ENCODE measurements around the gene SOX5.
"Not testable (repeated sequence)": the region's sequence is repeated elsewhere in the genome, so short reads cannot be mapped to it uniquely, and the experiment has no call there.

The SOX5 gene

GRCh38 chr12:23888396-23889068 lies 60.9 kb downstream of the SOX5 start:
- DNase-seq: no peak
- H3K4me3 Mint-ChIP-seq: no peak overlapping the region
- no peak overlapping the region for H3K27ac Mint-ChIP-seq
- H3K36me3 Mint-ChIP-seq: no peaks in the 10 kb centered on the region
- CTCF ChIA-PET: no interaction called here
- H3K27me3 Mint-ChIP-seq: no peaks in the 10 kb centered on the region
- no peaks in the 10 kb centered on the region for H3K4me1 Mint-ChIP-seq
- peaks cover 2% of the 10 kb centered on the region for H3K9me3 Mint-ChIP-seq

- no peak for DNase-seq
- Mint-ChIP-seq H3K9me3 (no peaks in the 10 kb centered on the region), H3K27ac (no peak overlapping the region), H3K27me3 (no peaks in the 10 kb centered on the region), H3K4me1 (no peaks in the 10 kb centered on the region), H3K4me3 (no peak overlapping the region), H3K36me3 (no peaks in the 10 kb centered on the region)
- CTCF ChIA-PET: no interaction called here
Measured at GRCh38 chr12:23887055-23887835, 62.2 kb downstream of the SOX5 start.

- H3K9me3 Mint-ChIP-seq: no peaks in the 10 kb centered on the region
- H3K4me1 Mint-ChIP-seq: no peaks in the 10 kb centered on the region
- CTCF ChIA-PET: no interaction called here
- DNase-seq: no peak
- H3K27me3 Mint-ChIP-seq: no peaks in the 10 kb centered on the region
- H3K36me3 Mint-ChIP-seq: no peaks in the 10 kb centered on the region
- no peak overlapping the region for H3K27ac Mint-ChIP-seq
- no peak overlapping the region for H3K4me3 Mint-ChIP-seq
Measured at GRCh38 chr12:23885394-23885793, 64.1 kb downstream of the SOX5 start.

GRCh38 chr12:23884909-23885308 lies 64.6 kb downstream of the SOX5 start:
- Mint-ChIP-seq H3K27me3 (no peaks in the 10 kb centered on the region), H3K27ac (no peak overlapping the region), H3K9me3 (no peaks in the 10 kb centered on the region), H3K36me3 (no peaks in the 10 kb centered on the region), H3K4me3 (no peak overlapping the region), H3K4me1 (no peaks in the 10 kb centered on the region)
- CTCF ChIA-PET: no interaction called here
- no peak for DNase-seq

- Mint-ChIP-seq H3K4me1 (no peaks in the 10 kb centered on the region), H3K27me3 (no peaks in the 10 kb centered on the region), H3K4me3 (no peak overlapping the region), H3K27ac (no peak overlapping the region), H3K9me3 (no peaks in the 10 kb centered on the region), H3K36me3 (no peaks in the 10 kb centered on the region)
- DNase-seq: no peak
- CTCF ChIA-PET: no interaction called here
Measured at GRCh38 chr12:23880988-23881387, 68.5 kb downstream of the SOX5 start.

- H3K27ac Mint-ChIP-seq, H3K9me3 Mint-ChIP-seq, H3K4me3 Mint-ChIP-seq, H3K4me1 Mint-ChIP-seq, H3K36me3 Mint-ChIP-seq, DNase-seq, H3K27me3 Mint-ChIP-seq, CTCF ChIA-PET: not testable (repeated sequence)
Measured at GRCh38 chr12:23876618-23877017, 72.9 kb downstream of the SOX5 start.

- CTCF ChIA-PET: no interaction called here
- no peak for DNase-seq
- H3K4me1 Mint-ChIP-seq: no peaks in the 10 kb centered on the region
- no peak overlapping the region for H3K27ac Mint-ChIP-seq
- H3K9me3 Mint-ChIP-seq: peaks cover 9% of the 10 kb centered on the region
- H3K4me3 Mint-ChIP-seq: no peak overlapping the region
- no peaks in the 10 kb centered on the region for H3K27me3 Mint-ChIP-seq
- H3K36me3 Mint-ChIP-seq: no peaks in the 10 kb centered on the region
Measured at GRCh38 chr12:23867794-23868193, 81.7 kb downstream of the SOX5 start.

- no peak overlapping the region for H3K27ac Mint-ChIP-seq
- H3K9me3 Mint-ChIP-seq: peaks cover 8% of the 10 kb centered on the region
- H3K27me3 Mint-ChIP-seq: no peaks in the 10 kb centered on the region
- H3K4me1 Mint-ChIP-seq: no peaks in the 10 kb centered on the region
- no peak for DNase-seq
- H3K36me3 Mint-ChIP-seq: no peaks in the 10 kb centered on the region
- CTCF ChIA-PET: no interaction called here
- no peak overlapping the region for H3K4me3 Mint-ChIP-seq
Measured at GRCh38 chr12:23862701-23863100, 86.8 kb downstream of the SOX5 start.

- H3K36me3 Mint-ChIP-seq: no peaks in the 10 kb centered on the region
- peaks cover 7% of the 10 kb centered on the region for H3K9me3 Mint-ChIP-seq
- no peak for DNase-seq
- no peak overlapping the region for H3K4me3 Mint-ChIP-seq
- H3K4me1 Mint-ChIP-seq: no peaks in the 10 kb centered on the region
- H3K27ac Mint-ChIP-seq: no peak overlapping the region
- CTCF ChIA-PET: no interaction called here
- no peaks in the 10 kb centered on the region for H3K27me3 Mint-ChIP-seq
Measured at GRCh38 chr12:23860019-23860418, 89.5 kb downstream of the SOX5 start.

GRCh38 chr12:23857178-23857577 lies 92.3 kb downstream of the SOX5 start:
- DNase-seq: no peak
- CTCF ChIA-PET: no interaction called here
- Mint-ChIP-seq H3K9me3 (peaks cover 1% of the 10 kb centered on the region), H3K27ac (no peak overlapping the region), H3K4me1 (no peaks in the 10 kb centered on the region), H3K4me3 (no peak overlapping the region), H3K36me3 (no peaks in the 10 kb centered on the region), H3K27me3 (no peaks in the 10 kb centered on the region)

GRCh38 chr12:23855813-23856212 lies 93.7 kb downstream of the SOX5 start:
- H3K9me3 Mint-ChIP-seq: peaks cover 1% of the 10 kb centered on the region
- no peaks in the 10 kb centered on the region for H3K4me1 Mint-ChIP-seq
- no peak overlapping the region for H3K27ac Mint-ChIP-seq
- H3K27me3 Mint-ChIP-seq: no peaks in the 10 kb centered on the region
- CTCF ChIA-PET: no interaction called here
- no peaks in the 10 kb centered on the region for H3K36me3 Mint-ChIP-seq
- DNase-seq: no peak
- H3K4me3 Mint-ChIP-seq: no peak overlapping the region

- Mint-ChIP-seq H3K4me1 (no peaks in the 10 kb centered on the region), H3K4me3 (no peak overlapping the region), H3K9me3 (peaks cover 1% of the 10 kb centered on the region), H3K27ac (no peak overlapping the region), H3K36me3 (no peaks in the 10 kb centered on the region), H3K27me3 (no peaks in the 10 kb centered on the region)
- CTCF ChIA-PET: no interaction called here
- DNase-seq: no peak
Measured at GRCh38 chr12:23854598-23854997, 94.9 kb downstream of the SOX5 start.

GRCh38 chr12:23853640-23854039 lies 95.8 kb downstream of the SOX5 start:
- H3K27me3 Mint-ChIP-seq: no peaks in the 10 kb centered on the region
- DNase-seq: no peak
- H3K9me3 Mint-ChIP-seq: peaks cover 1% of the 10 kb centered on the region
- H3K4me3 Mint-ChIP-seq: no peak overlapping the region
- H3K4me1 Mint-ChIP-seq: no peaks in the 10 kb centered on the region
- no peak overlapping the region for H3K27ac Mint-ChIP-seq
- H3K36me3 Mint-ChIP-seq: no peaks in the 10 kb centered on the region
- CTCF ChIA-PET: no interaction called here

GRCh38 chr12:23851602-23852001 lies 97.9 kb downstream of the SOX5 start:
- H3K27ac Mint-ChIP-seq: no peak overlapping the region
- H3K4me3 Mint-ChIP-seq: no peak overlapping the region
- CTCF ChIA-PET: no interaction called here
- H3K27me3 Mint-ChIP-seq: no peaks in the 10 kb centered on the region
- DNase-seq: no peak
- no peaks in the 10 kb centered on the region for H3K4me1 Mint-ChIP-seq
- H3K9me3 Mint-ChIP-seq: no peaks in the 10 kb centered on the region
- no peaks in the 10 kb centered on the region for H3K36me3 Mint-ChIP-seq

- Mint-ChIP-seq H3K9me3 (no peaks in the 10 kb centered on the region), H3K27ac (no peak overlapping the region), H3K4me1 (no peaks in the 10 kb centered on the region), H3K4me3 (no peak overlapping the region), H3K27me3 (no peaks in the 10 kb centered on the region), H3K36me3 (no peaks in the 10 kb centered on the region)
- CTCF ChIA-PET: no interaction called here
- no peak for DNase-seq
Measured at GRCh38 chr12:23847857-23848256, 101.6 kb downstream of the SOX5 start.

Measured in activated naive CD4-positive, alpha-beta T cell treated with anti-CD3 and anti-CD28 coated beads, Interleukin-2, amount 10 ng/mL, durations not matched to agents 7 days and 5 days (primary cell).